K562 (cell line): ENCODE data around the gene ERVV-1. TPM values are rescaled to one million over a fixed set of nuclear protein-coding genes. Genes with fewer than 3 reads are reported as not detected.

ENCODE experiments used
- ATAC-seq: fragments of 200-7000 bp; cut with Tn5 transposase; 3 replicates; pipeline ENCODE4 v1.9.1; 2020; ENCODE audit warnings: moderate library complexity
- BruUV-seq: library from RNA; stranded (reverse); fragments of 400-500 nt; replicated peaks from 2 replicates; lab custom pipeline; 2021; lab: Mats Ljungman, UMichigan
- CTCF ChIA-PET: fragments of 300-600 bp; formaldehyde crosslinking; extraction: SDS; loops from one replicate; lab custom pipeline; 2021; ENCODE audit warnings: low intra/inter-chr PET ratio; lab: Yijun Ruan, JAX
- POLR2A ChIA-PET: fragments of 300-600, 350-650 bp; sonication (Branson Sonifier 250); formaldehyde crosslinking; extraction: SDS; loops from one replicate; lab custom pipeline; 2021; ENCODE audit warnings: antibody characterized with exemption, inconsistent platforms; lab: Yijun Ruan, JAX
- DNase-seq, 4 experiments: peaks; one replicate each; pipeline versions ENCODE4 v3.0.0 to v3.0.0-alpha.2; 2011 to 2018; ENCODE audit warnings: low spot score in 3 of 4, mixed read lengths in 3 of 4; ENCODE audit errors: extremely low read depth in 1 of 4
- FAIRE-seq: peaks from 2 replicates; lab custom pipeline; 2011; peaks lifted over from hg19 to GRCh38; lab: Jason Lieb, UNC
- H2AFZ ChIP-seq: 2 replicates; pipeline ENCODE4 v1.6.0; 2011; ENCODE audit warnings: low read depth, low read length, control low read depth, inconsistent platforms
- H3K27ac ChIP-seq: fragments of 200-600 bp; 3 replicates; pipeline ENCODE4 v1.8.0; 2011; ENCODE audit warnings: low read depth, mild to moderate bottlenecking, control low read depth, inconsistent platforms, low read length, moderate library complexity, mixed read lengths; ENCODE audit errors: extremely low read depth
- H3K27me3 ChIP-seq, 2 experiments: fragments of 300-600 bp in 1 of 2; 2 replicates in 1 of 2; 3 replicates in 1 of 2; pipeline versions ENCODE4 v1.6.0 to v1.8.0; 2011; ENCODE audit warnings: inconsistent platforms in 2 of 2, low read length in 2 of 2, mild to moderate bottlenecking in 1 of 2, mixed read lengths in 1 of 2, moderate library complexity in 1 of 2; ENCODE audit not compliant: control insufficient read depth in 2 of 2, insufficient read depth in 2 of 2
- H3K36me3 ChIP-seq: fragments of 300-600 bp; 3 replicates; pipeline ENCODE4 v1.8.0; 2011; ENCODE audit warnings: mild to moderate bottlenecking, low read length, inconsistent platforms; ENCODE audit not compliant: control insufficient read depth, insufficient read depth
- H3K4me1 ChIP-seq, 2 experiments: fragments of 200-600 bp in 1 of 2; replicated peaks in 1 of 2; 2 replicates in 1 of 2; 3 replicates in 1 of 2; pipeline versions ENCODE4 v1.5.1 to v1.8.0; 2011; ENCODE audit warnings: inconsistent platforms in 2 of 2, low read length in 2 of 2, mild to moderate bottlenecking in 1 of 2, mixed read lengths in 1 of 2, moderate library complexity in 1 of 2; ENCODE audit not compliant: control insufficient read depth in 2 of 2, insufficient read depth in 2 of 2
- H3K4me2 ChIP-seq: 2 replicates; pipeline ENCODE4 v1.6.1; 2011; ENCODE audit warnings: low read length, control low read depth, inconsistent platforms, mixed read lengths; ENCODE audit not compliant: insufficient read depth
- H3K4me3 ChIP-seq: fragments of 200-600 bp; sonication (generic), shearing (Covaris generic); 2 replicates; pipeline ENCODE4 v1.5.1; 2016; ENCODE audit warnings: control low read depth, inconsistent platforms
- H3K79me2 ChIP-seq: fragments of 200-600 bp; 3 replicates; pipeline ENCODE4 v1.8.0; 2011; ENCODE audit warnings: low read length, inconsistent platforms; ENCODE audit not compliant: control insufficient read depth, insufficient read depth
- H3K9ac ChIP-seq, 2 experiments: 2 replicates each; pipeline versions ENCODE4 v1.6.0 to v1.6.1; 2011; ENCODE audit warnings: low read depth in 2 of 2, low read length in 2 of 2, control low read depth in 1 of 2, inconsistent platforms in 1 of 2, mild to moderate bottlenecking in 1 of 2, mixed read lengths in 1 of 2; ENCODE audit not compliant: insufficient read depth in 1 of 2
- H3K9me1 ChIP-seq: one replicate; pipeline ENCODE4 v1.6.0; 2011; ENCODE audit warnings: inconsistent platforms, mild to moderate bottlenecking, low read length, moderate library complexity; ENCODE audit not compliant: control insufficient read depth, insufficient read depth
- H3K9me3 ChIP-seq: replicated peaks from 2 replicates; pipeline ENCODE4 v1.5.1; 2011; ENCODE audit warnings: low read depth, low read length, inconsistent platforms; ENCODE audit not compliant: control insufficient read depth, insufficient read depth
- H4K20me1 ChIP-seq: replicated peaks from 2 replicates; pipeline ENCODE4 v1.6.1; 2011; ENCODE audit warnings: low read length, inconsistent platforms, mixed read lengths; ENCODE audit not compliant: control insufficient read depth, insufficient read depth
- CUX1 ChIP-seq: fragments of 200-800 bp; sonication (Bioruptor generic); IDR thresholded peaks from 2 replicates; pipeline ENCODE4 v1.6.1; 2016; ENCODE audit warnings: missing genetic modification characterization, missing compliant biosample characterization
- ELF2 ChIP-seq: fragments of 250-450 bp; sonication (Bioruptor Pico); IDR thresholded peaks from 2 replicates; pipeline ENCODE4 v1.5.0; 2021; ENCODE audit warnings: mild to moderate bottlenecking
- GMEB1 ChIP-seq: fragments of 250-450 bp; sonication (Bioruptor Pico); IDR thresholded peaks from 2 replicates; pipeline ENCODE4 v1.4.0; 2020; ENCODE audit warnings: mild to moderate bottlenecking
- KAT8 ChIP-seq: fragments of 450-650 bp; IDR thresholded peaks from 2 replicates; pipeline ENCODE4 v1.6.1; 2016; ENCODE audit warnings: low read depth, mild to moderate bottlenecking
- NCOR1 ChIP-seq: fragments of 450-650 bp; IDR thresholded peaks from 2 replicates; pipeline ENCODE4 v1.6.1; 2016; ENCODE audit warnings: mild to moderate bottlenecking, moderate library complexity
- NR1H2 ChIP-seq: sonication (generic); formaldehyde crosslinking; IDR thresholded peaks from 2 replicates; pipeline ENCODE4 v1.4.0; 2020; ENCODE audit warnings: mild to moderate bottlenecking, missing genetic modification reagents
- PCBP2 ChIP-seq: fragments of 200-400 bp; formaldehyde crosslinking; IDR thresholded peaks from 2 replicates; pipeline ENCODE4 v1.6.1; 2018; ENCODE audit warnings: low read length, low read depth, mild to moderate bottlenecking, moderate library complexity; ENCODE audit not compliant: poor library complexity, severe bottlenecking
- SREBF1 ChIP-seq: fragments of 150-350 bp; IDR thresholded peaks from 2 replicates; pipeline ENCODE4 v1.6.1; 2014; ENCODE audit warnings: antibody characterized with exemption, low read depth, low read length, borderline replicate concordance
- SRSF3 ChIP-seq: fragments of 200-400 bp; formaldehyde crosslinking; IDR thresholded peaks from 2 replicates; pipeline ENCODE4 v1.6.1; 2016; ENCODE audit warnings: mild to moderate bottlenecking, low read length, moderate library complexity; ENCODE audit not compliant: insufficient read depth
- ZNF263 ChIP-seq: sonication (generic); formaldehyde crosslinking; IDR thresholded peaks from 2 replicates; pipeline ENCODE4 v1.8.0; 2022; ENCODE audit warnings: mild to moderate bottlenecking, missing genetic modification reagents, borderline replicate concordance
- ZNF384 ChIP-seq: IDR thresholded peaks from 2 replicates; pipeline ENCODE4 v1.6.1; 2012; ENCODE audit warnings: low read depth, low read length, improper control_type of control experiment
- WGBS: fragments of 100-300 bp; shearing (Covaris generic); methylation state at CpG from one replicate; pipeline ENCODE4 v1.1.6; 2016; ENCODE audit warnings: low coverage, mixed read lengths; ENCODE audit not compliant: insufficient coverage; ENCODE audit errors: missing lambda C conversion rate; 5-methylcytosine and 5-hydroxymethylcytosine counted together
- in situ Hi-C: fragments of 300-500 bp; cut with MboI; formaldehyde crosslinking; loops from 4 replicates; pipeline ENCODE4 v1.15.0; 2018; ENCODE audit warnings: inconsistent platforms, mixed read lengths
- intact Hi-C: fragments of 100-400 bp; cut with micrococcal nuclease; formaldehyde crosslinking; loops from 2 replicates; pipeline ENCODE4 v1.14.2; 2022
- polyA plus RNA-seq, 8 experiments: library from polyadenylated mRNA; depleted of rRNA in 4 of 8; stranded (reverse) in 5 of 8; unstranded in 3 of 8; fragments of >200 nt; fragmentation: Nextera tagmentation in 2 of 8; fragmentation: Illumina TruSeq in 1 of 8; extraction: Ambion mirVana in 2 of 8; extraction: Trizol in 1 of 8; gene quantifications; 2 replicates each; pipeline versions ENCODE4 v1.2.1 to v1.2.3, GENCODE V29; 2011 to 2014; ENCODE audit warnings: inconsistent platforms in 1 of 8, missing spikeins in 1 of 8
- total RNA-seq, 7 experiments: library from RNA; depleted of rRNA in 6 of 7; stranded (reverse); fragments of >200 nt in 6 of 7; fragmentation: Illumina TruSeq in 2 of 7; extraction: Trizol in 2 of 7; gene quantifications; 2 replicates each; pipeline versions ENCODE4 v1.2.1 to v1.2.3, GENCODE V29; 2011 to 2021; ENCODE audit warnings: low replicate concordance in 1 of 7
- TF ChIP-seq, protein P1 (sequence below): fragments of 250-450 bp; sonication (Bioruptor Pico); IDR thresholded peaks from 2 replicates; pipeline ENCODE4 v1.5.1; 2021; ENCODE audit warnings: mild to moderate bottlenecking

ERVV-1 gene
- total and polyA plus RNA-seq, 9 of the 15 experiments (the other 6 are each of a cell fraction or from before 2014, with no cell fraction given), result 0.08 TPM; not detected in 8

DNA sequence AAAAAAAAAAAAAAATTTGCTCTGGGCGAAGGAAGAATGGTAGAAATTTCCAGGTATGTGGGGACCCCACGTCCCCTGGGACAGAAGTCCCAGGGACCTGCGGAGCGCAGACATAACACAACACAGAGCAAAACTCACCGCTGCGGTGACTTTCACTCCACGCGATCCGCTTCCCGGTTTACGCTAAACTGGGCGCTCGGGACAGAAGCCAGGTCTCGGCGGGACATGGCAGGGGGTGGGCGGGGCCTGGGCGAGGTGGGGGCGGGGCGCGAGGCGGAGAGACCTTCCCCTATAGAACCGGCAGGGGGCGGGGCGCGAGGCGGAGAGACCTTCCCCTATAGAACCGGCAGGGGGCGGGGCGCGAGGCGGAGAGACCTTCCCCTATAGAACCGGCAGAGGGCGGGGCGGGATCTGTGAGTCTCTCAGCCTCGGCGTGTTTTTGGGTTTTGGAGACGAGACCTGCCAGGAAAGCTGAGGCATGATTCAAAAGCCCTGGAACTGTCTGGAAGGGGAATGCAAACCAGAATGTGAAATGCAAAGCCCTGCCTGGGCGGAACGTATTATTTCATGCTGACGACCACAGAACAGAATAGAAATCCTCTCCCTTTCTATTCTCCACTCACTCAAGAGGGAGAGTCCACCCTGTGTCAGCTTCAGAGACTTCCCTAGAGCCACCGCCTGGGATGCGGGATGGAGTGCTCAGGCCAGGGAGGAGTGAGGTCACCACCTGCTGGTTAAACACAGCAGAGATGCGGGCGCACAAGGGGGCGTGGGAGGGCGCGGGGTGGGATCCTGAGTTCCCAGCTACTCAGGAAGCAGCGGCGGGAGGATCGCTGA is 20.2 kb upstream of the ERVV-1 start:
- intact Hi-C loops, result no loop called here
- Histone ChIP-seq H3K4me1 (peaks cover 0 to 12% of the 10 kb centered on the region in 2 experiments; a peak in 2 of 5 replicates), H4K20me1 (no peaks in the 10 kb centered on the region), H3K9me1 (no peaks in the 10 kb centered on the region), H3K4me3 (peak overlapping the region; percentile 41), H3K27ac (peak overlapping the region; percentile 47; the same call in 2 of the 3 replicates), H3K9me3 (no peaks in the 10 kb centered on the region; the same call in 1 of the 2 replicates), H3K9ac (peak overlapping the region; percentile 66 to 92), H3K4me2 (peak overlapping the region; percentile 75), H3K27me3 (no peaks in the 10 kb centered on the region), H3K79me2 (peaks cover 3% of the 10 kb centered on the region; the same call in 2 of the 3 replicates), H3K36me3 (peaks cover 7% of the 10 kb centered on the region; the same call in 1 of the 3 replicates), H2AFZ (peak overlapping the region; percentile 95)
- ChIA-PET CTCF (interaction anchor here (0.5 to 0.6 kb wide), 2 partner anchors 36 to 209 kb away, joined by 3 read pairs; no protein-coding TSS in a partner anchor), POLR2A (interaction anchor here (0.7 to 0.8 kb wide), 2 partner anchors 9 to 69 kb away, joined by 3 to 4 read pairs; no protein-coding TSS in a partner anchor)
- WGBS, result 42% methylated on average over 28 of the region's 50 CpGs
- no TSS peak for BruUV-seq
- ATAC-seq (peak; percentile 93), FAIRE-seq (peak; percentile 23), DNase-seq (peak; percentile 84 to 89 (median 88))
- in situ Hi-C loops, result no loop called here
- TF ChIP-seq GMEB1 (CRISPR knock-in tag) (no peak), ZNF384 (peak; percentile 73), CUX1 (CRISPR knock-in tag) (no peak), ZNF263 (CRISPR knock-in tag) (peak; percentile 82), PCBP2 (no peak), KAT8 (no peak), ELF2 (CRISPR knock-in tag) (no peak), NCOR1 (no peak), SRSF3 (no peak), NR1H2 (CRISPR knock-in tag) (no peak), SREBF1 (no peak)
- TF ChIP-seq, protein P1, sequence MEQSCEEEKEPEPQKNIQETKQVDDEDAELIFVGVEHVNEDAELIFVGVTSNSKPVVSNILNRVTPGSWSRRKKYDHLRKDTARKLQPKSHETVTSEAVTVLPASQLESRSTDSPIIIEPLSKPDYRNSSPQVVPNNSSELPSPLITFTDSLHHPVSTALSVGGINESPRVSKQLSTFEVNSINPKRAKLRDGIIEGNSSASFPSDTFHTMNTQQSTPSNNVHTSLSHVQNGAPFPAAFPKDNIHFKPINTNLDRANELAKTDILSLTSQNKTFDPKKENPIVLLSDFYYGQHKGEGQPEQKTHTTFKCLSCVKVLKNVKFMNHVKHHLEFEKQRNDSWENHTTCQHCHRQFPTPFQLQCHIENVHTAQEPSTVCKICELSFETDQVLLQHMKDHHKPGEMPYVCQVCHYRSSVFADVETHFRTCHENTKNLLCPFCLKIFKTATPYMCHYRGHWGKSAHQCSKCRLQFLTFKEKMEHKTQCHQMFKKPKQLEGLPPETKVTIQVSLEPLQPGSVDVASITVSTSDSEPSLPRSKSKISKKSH (CRISPR knock-in tag), result no peak
